A673 (cell line): ENCODE measurements around the gene TRAF3IP3. TPM values are rescaled to one million over a fixed set of nuclear protein-coding genes. Genes with fewer than 3 reads are reported as not detected.

Source experiments
- BruUV-seq: library from RNA; stranded (reverse); fragments of 400-500 nt; replicated peaks from 2 replicates; lab custom pipeline; 2021; lab: Mats Ljungman, UMichigan
- CTCF ChIA-PET: fragments of 300-600 bp; sonication (Branson Sonifier 250); formaldehyde crosslinking; loops from one replicate; lab custom pipeline; 2022; ENCODE audit warnings: antibody characterized with exemption; lab: Charles Lee
- POLR2A ChIA-PET: fragments of 300-600 bp; sonication (Branson Sonifier 250); formaldehyde crosslinking; loops from one replicate; lab custom pipeline; 2022; ENCODE audit warnings: antibody characterized with exemption; ENCODE audit not compliant: low non-redundant PET; lab: Charles Lee
- DNase-seq: peaks from one replicate; pipeline ENCODE4 v3.0.0-alpha.2; 2015; ENCODE audit warnings: low spot score
- H3K27ac ChIP-seq: fragments of 200-600 bp; sonication (generic); 2 replicates; pipeline ENCODE4 v1.5.1; 2016; ENCODE audit warnings: mixed run types, low read depth, mild to moderate bottlenecking, mixed read lengths, antibody characterized with exemption, low read length; ENCODE audit not compliant: poor library complexity, severe bottlenecking
- H3K27me3 ChIP-seq: fragments of 200-600 bp; sonication (generic); replicated peaks from 2 replicates; pipeline ENCODE4 v1.6.1; 2017; ENCODE audit warnings: mixed run types, low read depth, mild to moderate bottlenecking, mixed read lengths, antibody characterized with exemption, low read length; ENCODE audit not compliant: insufficient read depth, poor library complexity
- H3K36me3 ChIP-seq: fragments of 200-600 bp; sonication (generic); 2 replicates; pipeline ENCODE4 v1.6.1; 2016; ENCODE audit warnings: mixed run types, mild to moderate bottlenecking, mixed read lengths, antibody characterized with exemption, low read length; ENCODE audit not compliant: insufficient read depth, poor library complexity, severe bottlenecking
- H3K4me1 ChIP-seq: fragments of 200-600 bp; sonication (generic); 2 replicates; pipeline ENCODE4 v1.6.1; 2017; ENCODE audit warnings: mixed run types, mild to moderate bottlenecking, mixed read lengths, antibody characterized with exemption, low read length; ENCODE audit not compliant: insufficient read depth, poor library complexity, severe bottlenecking
- H3K4me3 ChIP-seq: fragments of 200-600 bp; sonication (generic); 2 replicates; pipeline ENCODE4 v1.5.1; 2016; ENCODE audit warnings: low read depth, mixed run types, mild to moderate bottlenecking, mixed read lengths, low read length; ENCODE audit not compliant: poor library complexity, severe bottlenecking
- H3K9me3 ChIP-seq: fragments of 200-600 bp; sonication (generic); 2 replicates; pipeline ENCODE4 v1.6.1; 2016; ENCODE audit warnings: mixed run types, low read depth, mild to moderate bottlenecking, mixed read lengths, antibody characterized with exemption, low read length; ENCODE audit not compliant: poor library complexity, severe bottlenecking
- CTCF ChIP-seq: fragments of 300-800, 200-600 bp; sonication (generic); conservative IDR thresholded peaks from 2 replicates; pipeline ENCODE4 v1.5.1; 2017; ENCODE audit warnings: low read depth, mild to moderate bottlenecking, antibody characterized with exemption, low read length, moderate library complexity, mixed read lengths
- EZH2 ChIP-seq: fragments of 200-600 bp; sonication (generic); IDR thresholded peaks from 2 replicates; pipeline ENCODE4 v1.6.1; 2017; ENCODE audit warnings: borderline replicate concordance, low read depth, mild to moderate bottlenecking, mixed read lengths, antibody characterized with exemption, low read length; ENCODE audit not compliant: poor library complexity, severe bottlenecking
- intact Hi-C: fragments of 100-400 bp; cut with micrococcal nuclease; formaldehyde crosslinking; loops from one replicate; pipeline ENCODE4 v1.10.0; 2022; ENCODE audit not compliant: unreplicated experiment
- total RNA-seq: library from RNA; stranded (reverse); gene quantifications from 2 replicates; pipeline ENCODE4 v1.2.3, GENCODE V29; 2021

TRAF3IP3 gene
- total RNA-seq, 1 experiment from 2014 or later: 1.6 TPM

- Histone ChIP-seq H3K36me3 (no peaks in the 10 kb centered on the region), H3K27me3 (no peaks in the 10 kb centered on the region), H3K27ac (no peak overlapping the region), H3K4me1 (peaks cover 3% of the 10 kb centered on the region), H3K4me3 (no peak overlapping the region), H3K9me3 (no peaks in the 10 kb centered on the region)
- no peak for DNase-seq
- ChIA-PET CTCF (no interaction called here), POLR2A (no interaction called here)
- BruUV-seq: no TSS peak
- TF ChIP-seq CTCF (no peak), EZH2 (no peak)
- intact Hi-C loops: no loop called here
Observed at GRCh38 chr1:209777587-209777986, 21.7 kb downstream of the TRAF3IP3 start.

GRCh38 chr1:209778102-209778501 lies 22.2 kb downstream of the TRAF3IP3 start:
- CTCF ChIA-PET: no interaction called here
- POLR2A ChIA-PET: no interaction called here
- no peak overlapping the region for H3K27ac ChIP-seq
- BruUV-seq: no TSS peak
- DNase-seq: no peak
- H3K36me3 ChIP-seq: no peaks in the 10 kb centered on the region
- H3K4me1 ChIP-seq: peaks cover 4% of the 10 kb centered on the region
- TF ChIP-seq CTCF: no peak
- no peak for TF ChIP-seq EZH2
- intact Hi-C loops: no loop called here
- no peak overlapping the region for H3K4me3 ChIP-seq
- H3K9me3 ChIP-seq: no peaks in the 10 kb centered on the region
- H3K27me3 ChIP-seq: no peaks in the 10 kb centered on the region

GRCh38 chr1:209780268-209780667 lies 24.4 kb downstream of the TRAF3IP3 start:
- Histone ChIP-seq H3K27ac (no peak overlapping the region), H3K4me1 (peaks cover 13% of the 10 kb centered on the region), H3K27me3 (no peaks in the 10 kb centered on the region), H3K9me3 (no peaks in the 10 kb centered on the region), H3K36me3 (no peaks in the 10 kb centered on the region), H3K4me3 (no peak overlapping the region)
- no TSS peak for BruUV-seq
- intact Hi-C loops: no loop called here
- TF ChIP-seq EZH2: no peak
- TF ChIP-seq CTCF: no peak
- CTCF ChIA-PET: no interaction called here
- no peak for DNase-seq
- POLR2A ChIA-PET: no interaction called here
